GM12878 (cell line): ENCODE data around the gene CDH4. TPM values are rescaled to one million over a fixed set of nuclear protein-coding genes. Genes with fewer than 3 reads are reported as not detected.

ENCODE experiments used
- ATAC-seq: fragments of 200-7000 bp; cut with Tn5 transposase; 3 replicates; pipeline ENCODE4 v1.9.1; 2020; ENCODE audit warnings: mild to moderate bottlenecking, moderate library complexity
- BruUV-seq: library from RNA; stranded (reverse); fragments of 400-500 nt; replicated peaks from 2 replicates; lab custom pipeline; 2021; lab: Mats Ljungman, UMichigan
- CTCF ChIA-PET: fragments of 300-600 bp; sonication (Branson Sonifier 250); formaldehyde crosslinking; extraction: SDS; loops from one replicate; lab custom pipeline; 2021; ENCODE audit warnings: inconsistent platforms; lab: Yijun Ruan, JAX
- POLR2A ChIA-PET: fragments of 350-600 bp; formaldehyde crosslinking; extraction: SDS; loops from one replicate; lab custom pipeline; 2021; ENCODE audit warnings: inconsistent platforms; lab: Charles Lee
- RAD21 ChIA-PET: fragments of 300-600 bp; sonication (Branson Sonifier 250); formaldehyde crosslinking; loops from one replicate; lab custom pipeline; 2023; ENCODE audit warnings: antibody characterized with exemption; ENCODE audit not compliant: unreplicated experiment; lab: Charles Lee
- SMC1A ChIA-PET: fragments of 300-600 bp; sonication (Branson Sonifier 250); formaldehyde crosslinking; loops from one replicate; lab custom pipeline; 2023; ENCODE audit not compliant: unreplicated experiment, uncharacterized antibody; lab: Charles Lee
- DNase-seq: peaks from one replicate; pipeline ENCODE4 v3.0.0-alpha.2; 2011; ENCODE audit warnings: low read depth, low spot score
- FAIRE-seq: peaks from 3 replicates; lab custom pipeline; 2011; peaks lifted over from hg19 to GRCh38; lab: Jason Lieb, UNC
- H2AFZ ChIP-seq: 2 replicates; pipeline ENCODE4 v1.6.0; 2011; ENCODE audit warnings: low read depth, low read length, control low read depth; ENCODE audit not compliant: control insufficient read depth
- H3K27ac ChIP-seq: 2 replicates; pipeline ENCODE4 v1.5.1; 2011; ENCODE audit warnings: control low read depth; ENCODE audit not compliant: control insufficient read depth, insufficient read depth
- H3K27me3 ChIP-seq, 2 experiments: replicated peaks in 1 of 2; 2 replicates each; pipeline versions ENCODE4 v1.6.0 to v1.6.1; 2011; ENCODE audit warnings: low read length in 1 of 2; ENCODE audit not compliant: control insufficient read depth in 2 of 2, insufficient read depth in 2 of 2
- H3K36me3 ChIP-seq, 2 experiments: 2 replicates each; pipeline ENCODE4 v1.5.1; 2011; ENCODE audit warnings: low read length in 1 of 2; ENCODE audit not compliant: control insufficient read depth in 2 of 2, insufficient read depth in 2 of 2
- H3K4me1 ChIP-seq: 2 replicates; pipeline ENCODE4 v1.6.1; 2011; ENCODE audit warnings: mild to moderate bottlenecking, low read length, moderate library complexity, mixed read lengths; ENCODE audit not compliant: control insufficient read depth, insufficient read depth
- H3K4me2 ChIP-seq: 2 replicates; pipeline ENCODE4 v1.6.0; 2011; ENCODE audit warnings: control low read depth; ENCODE audit not compliant: control insufficient read depth, insufficient read depth
- H3K4me3 ChIP-seq: fragments of 200-600 bp; sonication (generic); 2 replicates; pipeline ENCODE4 v1.5.1; 2016
- H3K79me2 ChIP-seq: 2 replicates; pipeline ENCODE4 v1.6.0; 2011; ENCODE audit warnings: low read length; ENCODE audit not compliant: control insufficient read depth, insufficient read depth
- H3K9ac ChIP-seq: 2 replicates; pipeline ENCODE4 v1.8.0; 2011; ENCODE audit warnings: low read length, control low read depth, mixed read lengths; ENCODE audit not compliant: control insufficient read depth, insufficient read depth
- H3K9me3 ChIP-seq: replicated peaks from 3 replicates; pipeline ENCODE4 v1.5.1; 2011; ENCODE audit warnings: mild to moderate bottlenecking, low read length; ENCODE audit not compliant: control insufficient read depth, insufficient read depth
- H4K20me1 ChIP-seq: 2 replicates; pipeline ENCODE4 v1.6.0; 2011; ENCODE audit not compliant: control insufficient read depth, insufficient read depth
- CBX3 ChIP-seq: fragments of 200-600 bp; sonication (generic); IDR thresholded peaks from 2 replicates; pipeline ENCODE4 v1.6.1; 2016; ENCODE audit warnings: low read depth, borderline replicate concordance
- CBX5 ChIP-seq: sonication (generic); IDR thresholded peaks from 2 replicates; pipeline ENCODE4 v1.6.1; 2016; ENCODE audit warnings: low read depth, moderate library complexity, mild to moderate bottlenecking, inconsistent platforms
- CHD2 ChIP-seq: IDR thresholded peaks from 2 replicates; pipeline ENCODE4 v1.6.1; 2011; ENCODE audit warnings: low read depth, low read length, improper control_type of control experiment, borderline replicate concordance
- FOXM1 ChIP-seq: IDR thresholded peaks from 2 replicates; pipeline ENCODE4 v1.6.1; 2012; ENCODE audit warnings: low read depth, mild to moderate bottlenecking, inconsistent platforms, low read length, moderate library complexity
- JUNB ChIP-seq: IDR thresholded peaks from 2 replicates; pipeline ENCODE4 v1.6.1; 2016; ENCODE audit warnings: antibody characterized with exemption, mild to moderate bottlenecking
- MEF2A ChIP-seq: IDR thresholded peaks from 2 replicates; pipeline ENCODE4 v1.6.1; 2011; ENCODE audit warnings: low read depth, mild to moderate bottlenecking, low read length, moderate library complexity; ENCODE audit not compliant: insufficient read depth
- MTA3 ChIP-seq: IDR thresholded peaks from 2 replicates; pipeline ENCODE4 v1.6.1; 2012; ENCODE audit warnings: low read length, inconsistent platforms, borderline replicate concordance
- NFIC ChIP-seq: IDR thresholded peaks from 2 replicates; pipeline ENCODE4 v1.6.1; 2012; ENCODE audit warnings: low read depth, mild to moderate bottlenecking, inconsistent platforms, low read length, moderate library complexity
- RAD51 ChIP-seq: fragments of 450-650 bp; IDR thresholded peaks from 2 replicates; pipeline ENCODE4 v1.6.1; 2016; ENCODE audit warnings: moderate library complexity, mild to moderate bottlenecking, inconsistent platforms
- RELA ChIP-seq: fragments of 450-650 bp; IDR thresholded peaks from 2 replicates; pipeline ENCODE4 v1.8.0; 2014; ENCODE audit warnings: borderline replicate concordance; ENCODE audit not compliant: partially characterized antibody
- SREBF1 ChIP-seq: IDR thresholded peaks from 2 replicates; pipeline ENCODE4 v1.6.1; 2012; ENCODE audit warnings: mild to moderate bottlenecking, low read length
- WGBS: methylation state at CpG from one replicate; pipeline ENCODE4 v1.1.6; 2016; ENCODE audit warnings: low lambda C conversion rate; ENCODE audit not compliant: insufficient replicate concordance, insufficient coverage; ENCODE audit errors: missing lambda C conversion rate; 5-methylcytosine and 5-hydroxymethylcytosine counted together
- in situ Hi-C: fragments of 300-500 bp; cut with MboI; formaldehyde crosslinking; loops from 9 replicates; pipeline ENCODE4 v1.14.3; 2018; ENCODE audit warnings: mixed read lengths
- intact Hi-C: fragments of 100-400 bp; cut with micrococcal nuclease; formaldehyde crosslinking; loops from one replicate; pipeline ENCODE4 v1.14.2; 2022; ENCODE audit not compliant: unreplicated experiment
- polyA plus RNA-seq, 11 experiments: library from polyadenylated mRNA; depleted of rRNA in 4 of 11; unstranded in 6 of 11; stranded (reverse) in 5 of 11; fragments of >200 nt; fragmentation: Nextera tagmentation in 4 of 11; fragmentation: Illumina TruSeq in 1 of 11; extraction: Ambion mirVana in 4 of 11; extraction: Trizol in 1 of 11; gene quantifications; 1 replicate in 1 of 11; 2 replicates in 10 of 11; pipeline versions ENCODE4 v1.2.1 to v1.2.3, GENCODE V29; 2011 to 2016; ENCODE audit warnings: inconsistent platforms in 2 of 11, missing spikeins in 2 of 11, low read depth in 1 of 11
- total RNA-seq, 4 experiments: library from RNA; depleted of rRNA in 3 of 4; stranded (reverse); fragments of >200 nt in 3 of 4; fragmentation: Illumina TruSeq in 1 of 4; extraction: Trizol in 1 of 4; gene quantifications; 2 replicates each; pipeline versions ENCODE4 v1.2.1 to v1.2.3, GENCODE V29; 2013 to 2021
- TF ChIP-seq, protein P1 (sequence below): IDR thresholded peaks from 2 replicates; pipeline ENCODE4 v1.6.1; 2012; ENCODE audit warnings: mild to moderate bottlenecking, low read depth, low read length
- TF ChIP-seq, protein P2 (sequence below): fragments of 450-650 bp; IDR thresholded peaks from 2 replicates; pipeline ENCODE4 v1.6.1; 2017; ENCODE audit warnings: antibody characterized with exemption, mild to moderate bottlenecking, moderate library complexity

The CDH4 gene
- total and polyA plus RNA-seq, 10 of the 15 experiments (the other 5 are each of a cell fraction or from before 2014, with no cell fraction given), result not detected

DNA sequence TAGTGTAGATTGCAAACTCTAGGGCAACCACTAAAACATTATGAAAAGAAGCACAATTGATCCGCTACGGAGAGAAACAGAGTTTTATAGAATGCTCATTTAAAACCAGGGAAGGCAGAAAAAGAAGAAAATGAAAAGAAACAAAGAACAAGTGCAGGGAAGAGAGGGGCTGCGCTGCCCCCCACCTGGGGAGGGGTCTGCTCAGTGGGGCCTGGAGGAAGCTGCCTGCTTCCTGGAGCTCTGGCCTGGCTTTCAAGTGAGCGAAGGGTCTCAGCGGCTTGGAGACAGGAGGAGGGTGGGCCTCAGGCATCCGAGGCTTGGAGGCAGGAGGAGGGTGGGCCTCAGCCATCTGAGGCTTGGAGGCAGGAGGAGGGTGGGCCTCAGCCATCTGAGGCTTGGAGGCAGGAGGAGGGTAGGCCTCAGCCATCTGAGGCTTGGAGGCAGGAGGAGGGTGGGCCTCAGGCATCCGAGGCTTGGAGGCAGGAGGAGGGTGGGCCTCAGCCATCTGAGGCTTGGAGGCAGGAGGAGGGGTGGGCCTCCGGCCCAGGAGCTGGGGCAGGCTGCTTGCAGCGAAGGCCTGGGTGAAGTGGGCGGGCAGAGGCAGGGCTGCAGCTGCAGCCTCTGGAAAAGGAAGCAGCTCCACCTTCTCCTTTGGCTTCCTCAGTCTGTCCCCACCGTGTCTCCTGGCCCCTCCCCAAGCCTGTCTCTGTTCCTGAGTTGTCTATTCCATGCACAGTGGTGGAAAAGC, 407.4 kb downstream of the CDH4 start:
- ChIA-PET RAD21 (no interaction called here), POLR2A (no interaction called here), CTCF (no interaction called here), SMC1A (no interaction called here)
- Histone ChIP-seq H3K9ac (no peak overlapping the region), H3K4me1 (no peaks in the 10 kb centered on the region), H4K20me1 (no peaks in the 10 kb centered on the region), H3K36me3 (no peaks in the 10 kb centered on the region), H3K79me2 (no peaks in the 10 kb centered on the region), H3K9me3 (no peaks in the 10 kb centered on the region), H3K27ac (no peak overlapping the region), H2AFZ (no peak overlapping the region), H3K4me2 (no peak overlapping the region), H3K27me3 (no peaks in the 10 kb centered on the region), H3K4me3 (no peak overlapping the region)
- no peak for TF ChIP-seq CHD2
- TF ChIP-seq MTA3, result no peak
- no peak for TF ChIP-seq RAD51
- no peak for TF ChIP-seq RELA
- no peak for TF ChIP-seq MEF2A
- no peak for TF ChIP-seq CBX5
- TF ChIP-seq, protein P1, sequence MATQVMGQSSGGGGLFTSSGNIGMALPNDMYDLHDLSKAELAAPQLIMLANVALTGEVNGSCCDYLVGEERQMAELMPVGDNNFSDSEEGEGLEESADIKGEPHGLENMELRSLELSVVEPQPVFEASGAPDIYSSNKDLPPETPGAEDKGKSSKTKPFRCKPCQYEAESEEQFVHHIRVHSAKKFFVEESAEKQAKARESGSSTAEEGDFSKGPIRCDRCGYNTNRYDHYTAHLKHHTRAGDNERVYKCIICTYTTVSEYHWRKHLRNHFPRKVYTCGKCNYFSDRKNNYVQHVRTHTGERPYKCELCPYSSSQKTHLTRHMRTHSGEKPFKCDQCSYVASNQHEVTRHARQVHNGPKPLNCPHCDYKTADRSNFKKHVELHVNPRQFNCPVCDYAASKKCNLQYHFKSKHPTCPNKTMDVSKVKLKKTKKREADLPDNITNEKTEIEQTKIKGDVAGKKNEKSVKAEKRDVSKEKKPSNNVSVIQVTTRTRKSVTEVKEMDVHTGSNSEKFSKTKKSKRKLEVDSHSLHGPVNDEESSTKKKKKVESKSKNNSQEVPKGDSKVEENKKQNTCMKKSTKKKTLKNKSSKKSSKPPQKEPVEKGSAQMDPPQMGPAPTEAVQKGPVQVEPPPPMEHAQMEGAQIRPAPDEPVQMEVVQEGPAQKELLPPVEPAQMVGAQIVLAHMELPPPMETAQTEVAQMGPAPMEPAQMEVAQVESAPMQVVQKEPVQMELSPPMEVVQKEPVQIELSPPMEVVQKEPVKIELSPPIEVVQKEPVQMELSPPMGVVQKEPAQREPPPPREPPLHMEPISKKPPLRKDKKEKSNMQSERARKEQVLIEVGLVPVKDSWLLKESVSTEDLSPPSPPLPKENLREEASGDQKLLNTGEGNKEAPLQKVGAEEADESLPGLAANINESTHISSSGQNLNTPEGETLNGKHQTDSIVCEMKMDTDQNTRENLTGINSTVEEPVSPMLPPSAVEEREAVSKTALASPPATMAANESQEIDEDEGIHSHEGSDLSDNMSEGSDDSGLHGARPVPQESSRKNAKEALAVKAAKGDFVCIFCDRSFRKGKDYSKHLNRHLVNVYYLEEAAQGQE, result no peak
- TF ChIP-seq, protein P2, sequence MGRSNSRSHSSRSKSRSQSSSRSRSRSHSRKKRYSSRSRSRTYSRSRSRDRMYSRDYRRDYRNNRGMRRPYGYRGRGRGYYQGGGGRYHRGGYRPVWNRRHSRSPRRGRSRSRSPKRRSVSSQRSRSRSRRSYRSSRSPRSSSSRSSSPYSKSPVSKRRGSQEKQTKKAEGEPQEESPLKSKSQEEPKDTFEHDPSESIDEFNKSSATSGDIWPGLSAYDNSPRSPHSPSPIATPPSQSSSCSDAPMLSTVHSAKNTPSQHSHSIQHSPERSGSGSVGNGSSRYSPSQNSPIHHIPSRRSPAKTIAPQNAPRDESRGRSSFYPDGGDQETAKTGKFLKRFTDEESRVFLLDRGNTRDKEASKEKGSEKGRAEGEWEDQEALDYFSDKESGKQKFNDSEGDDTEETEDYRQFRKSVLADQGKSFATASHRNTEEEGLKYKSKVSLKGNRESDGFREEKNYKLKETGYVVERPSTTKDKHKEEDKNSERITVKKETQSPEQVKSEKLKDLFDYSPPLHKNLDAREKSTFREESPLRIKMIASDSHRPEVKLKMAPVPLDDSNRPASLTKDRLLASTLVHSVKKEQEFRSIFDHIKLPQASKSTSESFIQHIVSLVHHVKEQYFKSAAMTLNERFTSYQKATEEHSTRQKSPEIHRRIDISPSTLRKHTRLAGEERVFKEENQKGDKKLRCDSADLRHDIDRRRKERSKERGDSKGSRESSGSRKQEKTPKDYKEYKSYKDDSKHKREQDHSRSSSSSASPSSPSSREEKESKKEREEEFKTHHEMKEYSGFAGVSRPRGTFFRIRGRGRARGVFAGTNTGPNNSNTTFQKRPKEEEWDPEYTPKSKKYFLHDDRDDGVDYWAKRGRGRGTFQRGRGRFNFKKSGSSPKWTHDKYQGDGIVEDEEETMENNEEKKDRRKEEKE, result no peak
- no peak for TF ChIP-seq FOXM1
- TF ChIP-seq SREBF1, result no peak
- TF ChIP-seq CBX3, result no peak
- TF ChIP-seq NFIC, result no peak
- no peak for TF ChIP-seq JUNB
- no peak for DNase-seq
- no TSS peak for BruUV-seq
- intact Hi-C loops (no loop called here), in situ Hi-C loops (no loop called here)
- no peak for ATAC-seq
- no peak for FAIRE-seq
- WGBS, result 33% methylated on average over 9 of the region's 11 CpGs
